GM19035 (cell line): ENCODE measurements around the gene PLA2G2F.

Experiments
- ATAC-seq: cut with Tn5 transposase; IDR thresholded peaks from one replicate; pipeline ENCODE4 v1.9.1; 2021; ENCODE audit not compliant: unreplicated experiment

The PLA2G2F gene

DNA sequence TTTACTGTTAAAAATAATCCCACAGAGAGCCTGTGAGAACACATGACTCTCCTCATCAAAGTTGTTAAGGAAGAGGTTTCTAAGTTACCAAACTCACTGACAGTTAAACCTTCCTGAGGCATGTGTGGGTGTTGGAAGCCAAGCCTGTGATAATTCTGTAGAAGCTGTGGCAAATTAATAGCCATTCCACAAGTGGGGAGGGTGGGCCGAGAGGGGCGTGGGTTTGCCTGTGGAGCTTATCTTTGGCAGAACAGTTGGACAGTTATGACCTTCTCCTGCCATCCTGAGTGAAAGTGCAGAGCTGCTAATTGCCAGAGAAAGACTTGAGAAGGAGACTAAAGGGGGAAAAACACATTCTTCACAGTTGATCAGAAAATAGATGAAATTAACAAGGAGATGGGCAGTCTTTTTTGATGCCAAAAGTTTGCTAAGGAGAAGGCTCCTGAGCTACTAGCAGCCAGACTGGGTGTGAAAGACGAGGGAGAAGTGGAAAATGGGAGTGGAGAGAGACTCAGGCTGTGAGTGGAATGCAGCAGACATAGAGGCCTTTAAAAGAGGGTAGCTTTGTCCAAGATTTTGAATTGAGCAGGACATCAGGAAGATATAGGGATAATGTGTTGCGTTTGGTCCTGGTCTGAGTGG is 48.8 kb downstream of the PLA2G2F start:
- no peak for ATAC-seq

DNA sequence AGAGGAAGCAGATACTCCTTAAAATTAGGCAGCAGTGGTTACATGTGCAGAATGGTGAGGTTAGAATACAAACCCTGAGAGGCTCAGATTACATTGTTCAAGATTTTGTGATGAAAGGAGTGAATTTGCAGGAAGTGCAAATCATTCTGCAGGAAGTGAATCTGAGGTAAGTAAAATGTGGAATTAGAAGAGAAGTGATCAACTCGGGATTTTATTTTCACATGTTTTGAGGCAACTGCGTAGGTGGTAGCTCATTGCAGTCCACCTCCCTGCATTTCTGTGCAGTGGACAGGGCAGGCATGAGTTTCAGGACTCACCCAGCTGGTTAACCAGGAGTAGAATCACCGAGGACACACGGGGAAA is 49.3 kb downstream of the PLA2G2F start:
- no peak for ATAC-seq

DNA sequence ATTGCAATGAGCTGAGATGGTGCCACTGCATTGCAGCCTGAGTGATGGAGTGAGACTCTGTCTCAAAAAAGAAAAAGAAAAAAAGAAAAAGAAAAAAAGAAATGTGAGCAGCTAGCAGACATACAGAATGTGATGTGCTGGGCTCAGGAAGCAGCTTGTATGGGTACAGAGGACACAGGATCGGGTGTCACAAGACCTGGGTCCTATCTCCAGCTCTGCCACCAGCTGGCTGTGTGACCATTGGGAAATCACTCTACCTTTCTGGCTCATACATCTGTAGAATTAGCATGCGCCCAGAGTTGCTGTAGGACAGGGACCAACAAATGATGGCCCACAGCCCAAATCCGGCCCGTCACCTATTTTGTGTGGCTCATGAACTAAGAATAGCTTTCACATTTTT is 50.5 kb downstream of the PLA2G2F start:
- ATAC-seq, result no peak

DNA sequence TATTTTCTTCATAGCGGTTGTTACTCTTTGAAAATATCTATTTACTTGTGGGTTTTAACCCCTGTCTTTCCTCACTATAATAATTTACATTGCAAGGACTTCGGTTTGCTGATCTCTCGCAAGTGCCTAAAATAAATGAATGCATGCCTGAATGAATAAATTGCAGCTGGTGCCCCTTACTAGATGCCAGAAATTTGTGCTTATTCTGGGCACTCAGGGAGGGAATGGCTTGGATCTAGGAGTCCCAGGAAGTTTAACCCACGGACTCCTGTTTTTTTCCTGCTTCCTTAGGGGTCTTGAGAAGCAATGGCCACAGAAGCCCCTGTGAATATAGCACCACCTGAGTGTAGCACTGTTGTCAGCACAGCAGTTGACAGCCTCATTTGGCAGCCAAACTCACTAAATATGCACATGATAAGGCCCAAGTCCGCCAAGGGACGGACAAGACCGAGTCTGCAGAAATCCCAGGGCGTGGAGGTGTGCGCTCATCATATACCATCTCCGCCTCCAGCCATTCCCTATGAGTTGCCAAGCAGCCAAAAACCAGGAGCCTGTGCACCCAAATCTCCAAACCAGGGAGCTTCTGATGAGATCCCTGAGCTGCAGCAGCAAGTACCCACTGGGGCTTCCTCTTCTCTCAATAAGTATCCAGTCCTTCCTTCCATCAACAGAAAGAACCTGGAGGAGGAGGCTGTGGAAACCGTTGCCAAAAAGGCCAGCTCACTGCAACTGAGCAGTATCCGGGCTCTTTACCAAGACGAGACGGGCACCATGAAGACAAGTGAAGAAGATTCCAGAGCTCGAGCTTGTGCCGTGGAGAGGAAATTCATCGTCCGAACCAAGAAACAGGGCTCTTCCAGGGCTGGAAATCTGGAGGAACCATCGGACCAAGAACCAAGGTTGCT is 51.4 kb downstream of the PLA2G2F start:
- ATAC-seq, result no peak

DNA sequence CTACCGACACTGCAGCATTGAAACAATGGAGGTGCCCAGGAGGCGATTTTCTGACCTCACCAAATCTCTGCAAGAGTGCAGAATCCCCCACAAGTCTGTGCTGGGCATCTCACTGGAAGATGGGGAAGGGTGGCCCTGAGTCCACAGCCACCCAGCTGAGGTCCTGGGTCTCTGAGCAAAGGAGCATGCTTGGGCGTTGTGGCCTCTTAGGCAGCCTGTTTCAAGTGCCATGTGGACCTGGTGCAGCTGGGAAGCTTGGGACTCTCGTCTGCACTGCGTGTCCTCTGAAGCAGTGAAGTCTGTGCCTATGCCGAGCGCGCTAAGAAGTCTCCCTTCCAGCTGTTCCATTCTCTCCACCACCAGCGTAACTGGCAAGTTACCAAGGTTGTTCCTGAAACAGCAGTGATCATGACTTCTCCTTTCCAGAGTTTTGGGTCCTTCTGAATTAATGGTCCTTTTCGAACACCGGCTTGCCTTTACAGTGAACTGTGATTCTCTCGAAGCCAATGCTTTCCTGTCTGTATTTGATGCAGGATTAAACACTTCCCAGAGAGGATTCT is 52.2 kb downstream of the PLA2G2F start:
- no peak for ATAC-seq

DNA sequence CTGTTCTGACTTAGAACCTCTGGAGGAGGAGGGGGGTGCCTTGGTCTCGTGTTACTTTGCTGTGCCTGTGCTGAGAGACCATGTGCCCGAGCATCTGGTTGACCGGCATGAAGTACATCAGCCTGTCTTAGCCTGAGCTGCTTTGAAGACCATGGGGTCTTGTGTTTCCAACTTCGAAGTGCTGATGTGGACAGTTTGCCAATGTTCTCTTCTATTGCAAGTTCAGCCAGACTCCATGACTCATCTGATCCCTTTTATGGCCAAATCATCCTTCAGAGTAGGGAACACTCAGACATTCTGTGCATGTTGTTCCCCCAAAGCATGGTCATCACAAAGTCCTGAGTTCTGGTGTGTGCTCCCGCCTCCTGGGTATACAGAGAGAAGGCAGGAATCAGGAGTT is 53.2 kb downstream of the PLA2G2F start:
- no peak for ATAC-seq

DNA sequence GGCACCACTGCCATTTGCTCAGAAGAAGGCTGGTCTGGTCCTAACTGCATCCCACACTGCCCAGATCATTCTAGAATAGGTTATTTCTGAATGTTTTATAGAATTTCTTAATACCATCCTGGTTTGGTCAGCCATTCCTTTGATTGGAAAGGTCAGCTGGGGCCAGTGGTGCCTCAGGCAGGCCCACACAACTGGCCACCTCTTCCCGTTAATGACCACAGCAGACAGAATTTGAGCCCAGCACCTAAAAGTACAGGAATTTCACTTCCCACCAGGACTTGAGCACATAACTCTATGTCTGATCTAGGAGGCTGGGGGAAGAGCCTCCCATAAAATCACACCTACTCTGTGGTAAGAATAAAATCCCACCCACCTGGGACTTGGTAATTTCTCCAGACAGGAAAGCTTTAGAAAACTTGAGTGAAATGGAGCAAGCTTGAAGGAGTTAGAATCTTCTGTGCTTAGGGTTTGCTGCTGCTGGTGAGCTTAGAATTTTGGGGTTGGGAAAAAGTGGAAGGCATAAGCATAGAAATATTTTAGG is 53.8 kb downstream of the PLA2G2F start:
- no peak for ATAC-seq

DNA sequence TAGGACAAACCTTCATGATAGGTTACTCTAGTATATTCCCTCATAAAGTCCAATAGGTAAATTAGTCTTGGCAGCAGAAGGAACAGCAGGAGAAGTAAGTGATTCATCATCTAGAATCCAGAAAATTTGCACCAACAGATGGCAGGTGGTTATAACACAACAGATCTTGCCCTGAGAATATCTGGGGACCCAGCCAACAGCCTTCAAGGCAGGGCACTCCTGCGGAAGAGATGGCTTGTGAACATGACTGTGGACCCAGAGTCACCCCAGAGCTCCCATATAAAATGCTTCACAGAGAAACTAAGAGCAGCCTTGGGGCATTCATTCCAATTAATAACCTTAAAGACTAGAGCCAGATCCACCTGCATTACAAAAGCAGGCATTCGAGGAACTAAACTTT is 55.1 kb downstream of the PLA2G2F start:
- no peak for ATAC-seq

DNA sequence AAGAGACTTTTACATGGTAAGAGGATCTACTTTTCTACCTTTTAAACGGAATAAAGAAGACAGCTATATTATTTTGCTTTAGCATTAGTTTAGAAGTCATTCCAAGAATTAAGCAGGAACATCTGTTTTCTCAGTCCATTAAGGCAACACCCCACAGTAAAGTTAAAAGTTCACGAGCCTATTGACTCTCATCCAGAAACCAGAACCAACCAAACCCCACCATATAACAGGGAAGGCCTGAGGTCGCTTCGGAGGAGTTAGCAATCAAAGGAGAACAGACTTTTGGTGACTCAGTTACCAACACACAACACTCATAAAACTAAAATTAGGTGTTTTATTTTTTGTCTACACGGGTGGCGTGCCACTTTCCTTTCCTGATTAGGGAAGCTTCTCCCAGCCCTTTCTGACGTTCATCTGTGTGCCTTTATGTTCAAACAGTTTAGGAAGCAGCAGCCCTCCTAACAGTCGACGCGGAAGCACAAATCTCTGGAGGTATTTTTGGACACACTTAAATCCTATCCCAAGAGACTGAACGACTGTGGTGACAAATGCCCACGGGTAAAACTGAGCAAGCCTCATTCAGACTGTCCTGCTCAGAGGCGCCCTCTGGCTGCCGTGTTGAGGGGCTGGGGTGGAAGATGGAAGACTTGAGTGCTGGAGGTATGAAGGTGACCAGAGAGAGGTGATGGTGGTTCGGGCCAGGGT is 55.8 kb downstream of the PLA2G2F start:
- no peak for ATAC-seq

DNA sequence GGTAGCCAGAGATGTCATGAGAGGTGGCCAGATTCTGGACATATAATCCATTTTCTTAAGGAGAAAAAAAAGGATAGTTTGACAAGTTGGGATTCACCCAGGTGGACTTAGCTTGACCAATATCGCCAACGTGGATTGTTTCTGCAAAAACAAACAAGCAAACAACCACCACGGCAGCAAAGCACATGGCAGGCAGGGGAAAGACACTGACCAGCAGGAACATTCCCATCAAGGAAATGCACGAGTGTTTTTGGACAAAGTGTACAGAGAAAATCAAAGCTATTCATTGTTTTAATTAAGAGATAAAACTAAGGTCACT is 56.3 kb downstream of the PLA2G2F start:
- ATAC-seq, result no peak

DNA sequence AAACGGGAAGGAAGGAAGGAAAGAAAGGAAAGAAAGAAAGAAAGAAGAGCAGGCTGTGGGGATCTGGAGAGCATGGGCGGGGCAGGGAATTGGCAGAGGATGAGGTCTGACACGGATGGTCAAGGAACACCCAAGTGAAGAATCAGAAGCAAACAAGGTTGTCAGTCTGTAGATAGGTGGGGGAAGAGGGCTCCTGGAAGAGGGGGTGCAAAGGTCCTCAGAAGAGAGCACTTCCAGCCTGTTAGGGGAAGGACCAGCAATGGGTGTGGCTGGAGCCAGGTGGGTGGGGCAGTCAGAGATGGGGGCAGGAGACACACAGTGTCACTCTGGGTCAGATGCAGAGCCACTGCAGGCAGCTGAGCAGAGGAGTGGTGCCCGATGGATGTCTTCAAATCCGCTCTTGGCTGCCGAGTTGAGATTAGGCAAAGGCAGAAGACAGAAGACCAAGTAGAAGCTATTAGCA is 58.2 kb downstream of the PLA2G2F start:
- no peak for ATAC-seq

DNA sequence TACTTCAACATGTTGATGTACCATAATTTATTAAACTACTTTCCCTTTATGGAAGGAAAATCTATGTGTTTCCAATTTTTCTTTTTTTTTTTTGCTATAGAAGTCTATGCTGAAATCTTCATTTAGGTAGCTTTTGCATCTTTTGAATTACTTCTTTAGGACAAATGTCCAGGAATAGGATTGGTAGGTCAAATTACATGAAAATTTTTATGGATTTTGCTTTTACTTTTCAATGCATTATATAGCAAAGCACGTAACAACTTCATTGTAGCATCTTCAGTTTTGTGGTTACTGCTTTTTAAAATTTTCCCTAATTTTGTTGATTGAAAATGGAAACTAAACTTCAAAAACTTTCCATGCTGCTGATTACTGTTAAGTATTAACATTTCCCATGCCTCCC is 59.2 kb downstream of the PLA2G2F start:
- no peak for ATAC-seq

DNA sequence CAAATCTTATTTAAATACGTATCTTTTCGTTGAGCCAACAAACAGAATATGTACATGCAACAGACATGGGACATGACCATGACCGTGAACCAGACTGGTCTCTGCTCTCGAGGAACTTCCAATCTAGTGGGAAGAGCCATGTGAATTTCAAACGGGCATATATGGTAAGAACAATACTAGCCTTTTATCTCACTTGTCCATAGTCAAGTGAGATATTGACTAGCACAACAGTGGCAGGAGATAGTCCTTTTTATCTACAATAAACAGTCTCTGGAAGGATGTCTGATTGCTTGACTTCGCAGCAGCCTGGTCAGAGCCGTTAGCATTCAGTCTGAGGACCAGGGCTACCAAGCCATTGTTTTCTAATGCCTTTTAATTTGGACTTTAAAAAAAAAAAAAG is 59.8 kb downstream of the PLA2G2F start:
- no peak for ATAC-seq

DNA sequence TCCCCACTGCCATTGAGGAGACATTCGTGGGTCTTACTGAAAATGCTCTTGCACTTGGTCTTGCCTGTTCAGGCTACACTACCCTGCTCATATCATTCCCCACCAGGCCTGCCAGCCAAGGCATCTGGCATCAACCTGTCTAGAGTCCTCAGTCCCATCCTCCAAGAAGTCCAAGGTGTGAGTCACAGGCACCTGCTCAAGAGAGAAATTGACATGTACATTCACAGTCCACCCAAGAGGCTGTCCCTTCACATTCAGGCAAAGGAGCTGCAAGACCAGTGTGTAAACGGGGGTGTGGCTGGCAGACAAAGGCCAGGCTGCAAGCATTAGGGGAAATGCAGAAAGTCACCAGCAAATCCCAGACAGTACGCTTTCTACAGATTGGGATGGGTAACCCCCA is 60.3 kb downstream of the PLA2G2F start:
- no peak for ATAC-seq

DNA sequence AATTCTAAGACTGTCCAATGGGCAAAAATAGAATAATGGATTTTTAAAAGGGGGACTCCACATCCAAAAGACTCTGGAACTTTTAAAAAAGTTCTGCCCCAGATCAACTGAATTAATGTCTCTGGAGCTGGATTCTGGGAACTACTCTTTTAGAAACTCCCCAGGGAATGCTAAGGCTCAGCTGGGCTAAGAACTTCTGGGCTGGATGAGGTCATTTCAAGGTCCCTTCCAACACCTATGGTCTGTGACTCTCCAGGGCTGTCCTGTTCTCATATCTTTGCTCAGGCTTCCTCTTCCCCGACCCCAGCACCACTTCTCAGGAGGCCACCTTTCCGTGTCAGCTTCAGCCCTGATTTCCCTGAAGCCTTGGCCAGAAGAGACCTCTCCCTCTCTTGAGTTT is 60.7 kb downstream of the PLA2G2F start:
- no peak for ATAC-seq
